Hepatocyte (in vitro differentiated cells): ENCODE results near the gene ADIPOR1. TPM values are rescaled to one million over a fixed set of nuclear protein-coding genes. Genes with fewer than 3 reads are reported as not detected.
"Not testable (repeated sequence)": the region's sequence is repeated elsewhere in the genome, so short reads cannot be mapped to it uniquely, and the experiment has no call there.

Experiments
- DNase-seq: peaks from one replicate; pipeline ENCODE4 v3.0.0-alpha.2; 2016; ENCODE audit warnings: low spot score
- H2AFZ ChIP-seq: fragments of 200-600 bp; sonication (generic); 2 replicates; pipeline ENCODE4 v1.6.0; 2016; ENCODE audit warnings: antibody characterized with exemption, mild to moderate bottlenecking
- H3K27ac ChIP-seq: fragments of 200-600 bp; sonication (generic); 2 replicates; pipeline ENCODE4 v1.5.1; 2016; ENCODE audit warnings: mild to moderate bottlenecking
- H3K27me3 ChIP-seq: fragments of 200-600 bp; sonication (generic); 2 replicates; pipeline ENCODE4 v1.6.1; 2016
- H3K36me3 ChIP-seq: fragments of 200-600 bp; sonication (generic); replicated peaks from 2 replicates; pipeline ENCODE4 v1.5.1; 2016; ENCODE audit warnings: low read depth; ENCODE audit not compliant: insufficient read depth
- H3K4me1 ChIP-seq: fragments of 200-600 bp; sonication (generic); 2 replicates; pipeline ENCODE4 v1.5.1; 2016; ENCODE audit warnings: mild to moderate bottlenecking, moderate library complexity; ENCODE audit not compliant: insufficient read depth
- H3K4me2 ChIP-seq: fragments of 200-600 bp; sonication (generic); 2 replicates; pipeline ENCODE4 v1.6.0; 2016
- H3K4me3 ChIP-seq: fragments of 200-600 bp; sonication (generic); 2 replicates; pipeline ENCODE4 v1.5.1; 2016; ENCODE audit warnings: mild to moderate bottlenecking
- H3K79me2 ChIP-seq: fragments of 200-600 bp; sonication (generic); 2 replicates; pipeline ENCODE4 v1.6.0; 2017; ENCODE audit warnings: mild to moderate bottlenecking
- H3K9me2 ChIP-seq: fragments of 200-600 bp; sonication (generic); replicated peaks from 2 replicates; pipeline ENCODE4 v1.6.0; 2017; ENCODE audit warnings: mild to moderate bottlenecking; ENCODE audit not compliant: insufficient read depth
- H3K9me3 ChIP-seq: fragments of 200-600 bp; sonication (generic); 2 replicates; pipeline ENCODE4 v1.5.1; 2016; ENCODE audit warnings: low read depth, mild to moderate bottlenecking
- H4K20me1 ChIP-seq: fragments of 200-600 bp; sonication (generic); 2 replicates; pipeline ENCODE4 v1.6.0; 2016; ENCODE audit warnings: mild to moderate bottlenecking; ENCODE audit not compliant: insufficient read depth, poor library complexity, severe bottlenecking
- EZH2 ChIP-seq: fragments of 200-600 bp; sonication (generic); IDR thresholded peaks from 2 replicates; pipeline ENCODE4 v1.6.1; 2016; ENCODE audit warnings: antibody characterized with exemption, mild to moderate bottlenecking, borderline replicate concordance
- EZH2phosphoT487 ChIP-seq: fragments of 200-600 bp; sonication (generic); IDR thresholded peaks from one replicate; pipeline ENCODE4 v1.6.1; 2018; ENCODE audit warnings: antibody characterized with exemption, mild to moderate bottlenecking, low read depth, moderate library complexity; ENCODE audit not compliant: unreplicated experiment, severe bottlenecking
- WGBS: methylation state at CpG from one replicate; pipeline ENCODE4 v1.1.6; 2016; ENCODE audit warnings: low lambda C conversion rate; ENCODE audit errors: missing lambda C conversion rate; 5-methylcytosine and 5-hydroxymethylcytosine counted together
- polyA plus RNA-seq: library from polyadenylated mRNA; unstranded; fragments of >200 nt; fragmentation: Nextera tagmentation; extraction: Ambion mirVana; gene quantifications from 2 replicates; pipeline ENCODE4 v1.2.1, GENCODE V29; 2016
- total RNA-seq: library from RNA; depleted of rRNA; stranded (reverse); fragments of >200 nt; gene quantifications from 2 replicates; pipeline ENCODE4 v1.2.3, GENCODE V29; 2014
- TF ChIP-seq, protein P1 (sequence below): fragments of 200-600 bp; sonication (generic); IDR thresholded peaks from 2 replicates; pipeline ENCODE4 v1.5.1; 2016; ENCODE audit warnings: antibody characterized with exemption, mild to moderate bottlenecking; ENCODE audit not compliant: poor library complexity

ADIPOR1 gene
- total and polyA plus RNA-seq, 2 experiments from 2014 or later: 75.7 to 121 TPM

DNA sequence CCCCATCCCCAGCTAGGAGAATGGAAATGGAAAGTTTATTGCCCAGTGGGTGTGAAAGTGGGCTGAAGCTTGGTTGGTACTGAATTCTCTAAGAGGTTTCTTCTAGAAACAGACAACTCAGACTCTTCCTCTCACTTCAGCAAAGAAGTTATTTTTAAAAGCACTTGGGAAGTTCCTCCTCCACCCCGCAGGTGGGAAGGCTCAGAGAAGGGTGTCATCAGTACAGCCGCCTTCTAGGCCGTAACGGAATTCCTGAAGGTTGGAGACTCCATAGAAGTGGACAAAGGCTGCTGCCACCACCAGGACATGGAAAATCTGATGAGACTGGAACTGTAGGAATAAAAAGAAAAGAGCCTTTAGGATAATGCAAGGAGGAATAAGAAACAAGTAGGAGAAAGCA is 16.7 kb downstream of the ADIPOR1 start:
- no peak overlapping the region for H3K27ac ChIP-seq
- no peak overlapping the region for H2AFZ ChIP-seq
- H3K9me2 ChIP-seq: no peaks in the 10 kb centered on the region
- WGBS: 95% methylated on average over 4 of the region's 4 CpGs
- H3K27me3 ChIP-seq: no peaks in the 10 kb centered on the region
- DNase-seq: no peak
- no peak overlapping the region for H3K4me2 ChIP-seq
- H3K4me3 ChIP-seq: no peak overlapping the region
- no peaks in the 10 kb centered on the region for H3K4me1 ChIP-seq
- no peaks in the 10 kb centered on the region for H3K79me2 ChIP-seq
- no peaks in the 10 kb centered on the region for H3K9me3 ChIP-seq
- H4K20me1 ChIP-seq: no peaks in the 10 kb centered on the region
- TF ChIP-seq EZH2phosphoT487: no peak
- no peak for TF ChIP-seq EZH2
- TF ChIP-seq, protein P1, sequence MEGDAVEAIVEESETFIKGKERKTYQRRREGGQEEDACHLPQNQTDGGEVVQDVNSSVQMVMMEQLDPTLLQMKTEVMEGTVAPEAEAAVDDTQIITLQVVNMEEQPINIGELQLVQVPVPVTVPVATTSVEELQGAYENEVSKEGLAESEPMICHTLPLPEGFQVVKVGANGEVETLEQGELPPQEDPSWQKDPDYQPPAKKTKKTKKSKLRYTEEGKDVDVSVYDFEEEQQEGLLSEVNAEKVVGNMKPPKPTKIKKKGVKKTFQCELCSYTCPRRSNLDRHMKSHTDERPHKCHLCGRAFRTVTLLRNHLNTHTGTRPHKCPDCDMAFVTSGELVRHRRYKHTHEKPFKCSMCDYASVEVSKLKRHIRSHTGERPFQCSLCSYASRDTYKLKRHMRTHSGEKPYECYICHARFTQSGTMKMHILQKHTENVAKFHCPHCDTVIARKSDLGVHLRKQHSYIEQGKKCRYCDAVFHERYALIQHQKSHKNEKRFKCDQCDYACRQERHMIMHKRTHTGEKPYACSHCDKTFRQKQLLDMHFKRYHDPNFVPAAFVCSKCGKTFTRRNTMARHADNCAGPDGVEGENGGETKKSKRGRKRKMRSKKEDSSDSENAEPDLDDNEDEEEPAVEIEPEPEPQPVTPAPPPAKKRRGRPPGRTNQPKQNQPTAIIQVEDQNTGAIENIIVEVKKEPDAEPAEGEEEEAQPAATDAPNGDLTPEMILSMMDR: no peak
- no peaks in the 10 kb centered on the region for H3K36me3 ChIP-seq

DNA sequence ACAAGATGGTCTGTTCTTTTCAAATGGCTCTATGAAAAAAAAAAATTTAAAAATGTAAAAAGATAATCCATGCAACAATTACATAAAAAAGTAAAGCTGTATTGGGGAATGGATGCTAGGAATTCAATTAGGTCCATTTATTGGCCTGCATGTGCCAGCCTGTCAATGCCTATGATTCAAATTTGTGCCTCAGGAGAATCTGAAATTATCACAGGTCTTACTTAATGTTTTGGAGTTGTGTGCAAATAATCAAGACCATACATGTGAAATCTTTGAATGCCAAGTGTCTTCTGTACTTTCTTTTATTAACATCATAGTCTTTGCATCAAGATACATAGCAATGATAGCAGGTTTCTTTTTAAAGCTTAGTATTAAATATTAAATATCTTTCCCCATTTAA is 17.6 kb downstream of the ADIPOR1 start:
- H2AFZ ChIP-seq: no peak overlapping the region
- no peaks in the 10 kb centered on the region for H3K4me1 ChIP-seq
- no peaks in the 10 kb centered on the region for H3K27me3 ChIP-seq
- no peaks in the 10 kb centered on the region for H3K9me2 ChIP-seq
- no peak for DNase-seq
- no peaks in the 10 kb centered on the region for H4K20me1 ChIP-seq
- H3K9me3 ChIP-seq: no peaks in the 10 kb centered on the region
- H3K79me2 ChIP-seq: no peaks in the 10 kb centered on the region
- H3K27ac ChIP-seq: no peak overlapping the region
- no peak overlapping the region for H3K4me2 ChIP-seq
- H3K4me3 ChIP-seq: no peak overlapping the region
- TF ChIP-seq EZH2 (no peak), EZH2phosphoT487 (no peak)
- TF ChIP-seq, protein P1: no peak
- no peaks in the 10 kb centered on the region for H3K36me3 ChIP-seq

DNA sequence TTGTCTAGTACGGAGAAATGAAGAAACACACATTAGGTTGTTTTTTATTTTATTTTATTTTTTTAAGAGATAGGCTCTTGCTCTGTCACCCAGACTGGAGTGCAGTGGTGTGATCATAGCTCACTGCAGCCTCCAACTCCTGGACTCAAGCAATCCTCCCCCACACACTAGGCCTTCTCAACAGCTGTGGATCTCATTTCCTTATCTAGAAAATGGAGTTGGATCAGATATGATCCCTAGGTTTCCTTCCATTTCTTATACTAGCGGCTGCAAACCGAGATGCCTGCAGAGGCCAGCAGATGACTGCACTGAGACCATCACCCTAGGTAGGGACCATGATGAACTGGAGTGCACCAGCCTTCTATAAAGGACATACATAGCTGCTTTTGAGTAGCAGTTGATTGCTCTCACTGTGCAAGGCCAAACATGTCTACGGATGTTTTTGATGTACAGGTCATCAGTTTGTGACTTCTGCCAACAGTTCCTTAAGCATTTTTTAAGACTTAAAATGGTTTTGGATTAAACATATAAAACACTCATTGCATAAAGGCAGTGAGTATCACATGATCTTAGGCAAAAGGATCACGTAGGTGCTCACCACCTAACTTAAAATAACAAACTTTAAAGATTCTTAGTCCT is 19.7 kb downstream of the ADIPOR1 start:
- H4K20me1 ChIP-seq: no peaks in the 10 kb centered on the region
- no peak for DNase-seq
- TF ChIP-seq, protein P1: no peak
- TF ChIP-seq EZH2phosphoT487 (no peak), EZH2 (no peak)
- no peaks in the 10 kb centered on the region for H3K36me3 ChIP-seq
- no peak overlapping the region for H2AFZ ChIP-seq
- H3K79me2 ChIP-seq: no peaks in the 10 kb centered on the region
- no peak overlapping the region for H3K4me3 ChIP-seq
- 86% methylated on average over 5 of the region's 5 CpGs for WGBS
- no peaks in the 10 kb centered on the region for H3K27me3 ChIP-seq
- no peaks in the 10 kb centered on the region for H3K9me2 ChIP-seq
- no peaks in the 10 kb centered on the region for H3K4me1 ChIP-seq
- H3K27ac ChIP-seq: no peak overlapping the region
- no peak overlapping the region for H3K4me2 ChIP-seq
- no peaks in the 10 kb centered on the region for H3K9me3 ChIP-seq

DNA sequence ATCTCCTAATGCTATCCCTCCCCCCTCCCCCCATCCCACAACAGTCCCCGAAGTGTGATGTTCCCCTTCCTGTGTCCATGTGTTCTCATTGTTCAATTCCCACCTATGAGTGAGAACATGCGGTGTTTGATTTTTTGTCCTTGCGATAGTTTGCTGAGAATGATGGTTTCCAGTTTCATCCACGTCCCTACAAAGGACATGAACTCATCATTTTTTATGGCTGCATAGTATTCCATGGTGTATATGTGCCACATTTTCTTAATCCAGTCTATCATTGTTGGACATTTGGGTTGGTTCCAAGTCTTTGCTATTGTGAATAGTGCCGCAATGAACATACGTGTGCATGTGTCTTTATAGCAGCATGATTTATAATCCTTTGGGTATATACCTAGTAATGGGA is 21.7 kb downstream of the ADIPOR1 start:
- H3K9me3 ChIP-seq, H3K79me2 ChIP-seq, H3K4me1 ChIP-seq, H2AFZ ChIP-seq, H3K27ac ChIP-seq, H3K27me3 ChIP-seq, H3K4me2 ChIP-seq, H4K20me1 ChIP-seq, DNase-seq, H3K36me3 ChIP-seq, H3K9me2 ChIP-seq, H3K4me3 ChIP-seq: not testable (repeated sequence)
- whole genome bisulfite sequencing: no CpG with 5 or more reads among the region's 6 CpGs
